NCI-H1105 (cell line): ENCODE measurements around the gene TLE1.
A peak's percentile ranks its signal among the peaks of the same experiment; 100 is the strongest.

ENCODE experiments used
- DNase-seq: peaks from one replicate; lab custom pipeline; 2025; lab: John Stamatoyannopoulos, UW

TLE1 gene

DNA sequence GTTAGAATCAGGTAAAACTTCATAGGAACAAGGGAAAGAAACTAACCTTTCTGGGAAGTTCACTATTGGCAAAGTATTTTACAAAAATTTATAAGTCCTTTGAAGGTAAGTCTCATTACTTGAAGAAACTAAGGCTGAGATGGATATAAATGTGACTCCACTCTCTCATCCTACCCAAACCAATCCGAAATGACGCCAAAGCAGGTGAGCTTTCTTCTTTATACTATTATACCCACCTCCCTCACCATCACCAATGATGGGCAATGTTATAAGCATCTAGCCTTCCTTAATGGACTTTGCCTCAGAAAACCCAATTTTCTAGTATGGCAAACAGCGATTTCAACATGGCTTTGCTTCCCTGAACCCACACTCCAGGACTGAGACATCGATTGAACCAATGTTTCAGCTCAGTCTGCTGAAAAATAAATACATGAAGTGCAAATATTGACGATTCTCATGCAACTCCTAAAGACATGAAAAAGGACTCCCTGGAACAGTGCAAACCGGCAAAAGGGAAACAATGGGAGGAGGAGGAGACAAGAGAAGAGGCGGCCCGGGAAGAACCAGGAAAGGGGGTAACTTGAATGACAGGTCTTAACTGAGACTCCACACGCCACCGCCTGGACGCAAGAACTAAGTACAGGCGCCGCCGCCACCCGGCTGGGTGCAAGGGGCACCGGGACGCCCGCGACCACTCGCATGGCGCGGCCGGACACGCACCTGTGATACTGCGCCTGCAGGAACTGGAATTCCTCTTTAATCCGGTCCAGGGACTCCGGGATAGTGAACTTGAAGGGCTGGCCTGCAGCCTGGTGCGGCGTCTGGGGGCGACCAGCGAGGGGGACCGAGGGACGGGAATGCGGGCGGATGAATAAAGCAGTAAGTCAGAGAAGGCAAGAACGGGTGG lies 2.5 kb downstream of the TLE1 start:
- DNase-seq = peak; percentile 45

DNA sequence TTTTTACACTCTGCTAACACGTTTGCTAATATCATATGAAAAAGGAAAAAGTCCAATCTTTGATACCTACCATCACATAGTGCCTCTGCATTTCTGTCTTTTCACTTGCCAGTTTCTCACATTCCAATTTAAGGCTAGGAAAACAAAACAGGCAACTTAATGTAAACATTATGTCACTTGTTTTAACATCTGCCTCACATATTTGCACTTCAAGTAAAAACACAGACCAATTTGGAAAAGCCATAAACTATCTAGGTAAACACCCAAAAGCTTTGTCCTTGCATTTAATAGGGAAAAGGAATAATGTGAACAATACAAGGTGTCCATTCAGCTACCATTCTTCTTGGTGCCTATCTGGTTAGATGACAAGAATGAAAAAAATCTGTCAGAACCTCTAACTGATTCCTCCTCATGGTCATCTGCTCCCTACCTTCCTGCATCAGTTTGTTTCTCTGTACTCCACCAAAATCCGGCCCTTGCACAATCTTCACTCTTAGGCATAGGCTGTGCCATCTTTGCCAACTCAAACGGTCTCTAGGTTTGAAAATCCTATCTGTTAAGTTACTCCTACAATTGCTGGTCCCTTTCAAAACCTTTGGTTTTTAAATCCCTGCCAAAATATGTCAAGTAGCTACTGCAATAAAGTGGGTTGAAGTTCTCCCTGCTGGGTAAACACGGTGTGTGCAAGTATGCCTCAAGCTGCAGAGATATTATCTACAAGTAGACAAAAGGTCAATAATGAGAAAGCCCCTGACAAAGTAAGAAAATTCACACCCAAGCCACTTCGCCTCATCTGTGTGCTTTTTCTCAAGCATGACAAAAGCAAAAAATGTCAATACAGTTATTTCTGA lies 3.4 kb downstream of the TLE1 start:
- no peak for DNase-seq

- DNase-seq = no peak
Measured at GRCh38 chr9:81684635-81685034, 4.7 kb downstream of the TLE1 start.

GRCh38 chr9:81683704-81684103 lies 5.6 kb downstream of the TLE1 start:
- DNase-seq = no peak

DNA sequence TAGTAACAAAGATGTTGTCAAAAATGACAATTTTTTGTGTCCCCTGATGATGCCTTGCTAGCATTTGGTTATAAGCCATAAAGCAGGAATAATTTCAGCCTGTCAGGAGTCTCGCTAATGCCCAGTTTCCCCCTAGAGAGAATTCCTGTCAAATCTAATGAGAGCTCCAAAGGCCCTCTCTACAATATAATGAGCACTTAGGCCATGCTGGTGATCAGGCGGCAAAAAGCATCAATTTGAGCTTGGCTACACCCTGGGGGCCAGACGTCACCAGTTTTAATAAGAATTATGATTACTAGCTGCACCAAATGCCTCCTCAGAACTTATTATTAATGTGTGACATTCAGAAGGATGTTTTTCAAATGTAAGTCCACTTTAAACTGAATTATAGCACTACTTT lies 6.1 kb downstream of the TLE1 start:
- DNase-seq = no peak

DNA sequence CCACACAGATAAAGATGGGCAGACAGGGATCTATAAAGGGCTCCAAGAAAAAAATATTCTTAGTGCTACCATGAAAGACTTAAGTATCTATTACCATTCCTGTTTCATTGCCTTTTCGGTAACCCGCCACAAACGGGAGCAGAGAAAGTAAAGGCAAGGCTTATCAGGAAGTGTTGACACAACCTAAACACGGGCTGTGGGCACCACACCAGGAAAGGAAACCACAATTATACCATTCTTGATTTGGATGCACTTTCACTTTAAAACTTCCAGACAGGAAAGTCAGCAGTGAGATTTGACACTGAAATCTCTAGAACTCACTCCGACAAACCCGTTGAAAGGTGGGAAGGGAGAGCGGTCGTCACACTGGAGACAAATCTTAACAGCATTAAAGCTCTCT lies 6.5 kb downstream of the TLE1 start:
- no peak for DNase-seq

GRCh38 chr9:81682177-81682576 lies 7.2 kb downstream of the TLE1 start:
- DNase-seq = no peak

DNA sequence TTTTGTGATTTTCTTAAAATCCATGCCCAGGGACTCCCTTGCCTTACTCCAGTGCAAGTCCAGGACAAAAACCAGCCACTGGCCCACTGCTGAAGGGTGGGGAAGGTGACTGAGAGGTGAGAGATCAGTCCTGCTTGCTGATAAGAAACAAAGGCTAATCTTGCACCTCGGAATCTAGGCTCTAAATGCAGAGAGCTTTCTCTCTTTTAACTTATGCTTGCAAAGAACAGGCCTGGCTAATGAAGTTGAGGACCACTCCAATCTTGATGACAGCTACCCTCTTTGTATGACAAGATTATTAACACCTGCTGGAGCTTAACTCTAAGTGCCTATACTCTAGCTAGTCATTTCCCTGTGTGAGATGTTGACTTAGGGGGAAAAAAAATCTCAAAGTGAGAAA lies 8.8 kb downstream of the TLE1 start:
- no peak for DNase-seq

DNA sequence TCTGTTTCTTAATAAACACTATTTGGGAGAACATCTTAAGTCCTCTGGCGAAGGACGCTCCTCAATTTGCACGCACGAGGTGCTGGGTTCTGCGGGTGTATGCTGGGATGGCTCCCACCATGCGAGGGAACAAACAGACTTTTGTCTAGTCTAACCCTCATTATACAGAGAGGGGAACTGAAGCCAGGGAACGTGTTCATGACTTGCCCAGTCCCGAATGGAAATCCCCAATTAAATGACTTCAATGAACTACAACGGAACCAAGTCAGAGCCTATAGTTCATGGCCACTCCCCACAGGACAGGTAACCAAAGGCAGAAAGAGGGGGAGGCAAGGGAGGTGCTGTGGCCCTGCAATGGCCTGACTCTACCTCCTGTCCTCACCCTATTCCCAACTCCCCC lies 9.3 kb downstream of the TLE1 start:
- DNase-seq = no peak

GRCh38 chr9:81678088-81678487 lies 11.3 kb downstream of the TLE1 start:
- no peak for DNase-seq

DNA sequence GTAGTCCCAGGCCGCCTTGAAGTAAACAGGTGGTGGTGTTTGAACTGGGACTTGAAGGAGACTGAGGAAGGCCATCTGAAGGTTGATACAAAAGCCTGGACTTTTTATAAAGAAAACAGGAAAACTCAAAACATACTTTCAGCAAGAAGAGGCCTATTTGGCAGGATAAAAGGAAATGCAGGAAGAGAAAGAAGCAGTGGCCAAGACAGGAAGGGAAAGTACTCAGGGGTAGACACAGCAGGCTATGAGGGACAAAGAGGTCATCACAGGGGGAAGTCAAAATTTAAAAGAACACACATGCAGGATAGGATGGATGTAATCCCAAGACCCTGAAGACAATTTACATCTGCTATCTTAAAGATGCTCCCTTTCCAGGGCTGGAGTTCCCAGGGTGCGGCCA lies 13.0 kb downstream of the TLE1 start:
- no peak for DNase-seq

- no peak for DNase-seq
Measured at GRCh38 chr9:81673310-81673709, 16.0 kb downstream of the TLE1 start.

GRCh38 chr9:81671880-81672280 lies 17.5 kb downstream of the TLE1 start:
- DNase-seq = peak; percentile 24

DNA sequence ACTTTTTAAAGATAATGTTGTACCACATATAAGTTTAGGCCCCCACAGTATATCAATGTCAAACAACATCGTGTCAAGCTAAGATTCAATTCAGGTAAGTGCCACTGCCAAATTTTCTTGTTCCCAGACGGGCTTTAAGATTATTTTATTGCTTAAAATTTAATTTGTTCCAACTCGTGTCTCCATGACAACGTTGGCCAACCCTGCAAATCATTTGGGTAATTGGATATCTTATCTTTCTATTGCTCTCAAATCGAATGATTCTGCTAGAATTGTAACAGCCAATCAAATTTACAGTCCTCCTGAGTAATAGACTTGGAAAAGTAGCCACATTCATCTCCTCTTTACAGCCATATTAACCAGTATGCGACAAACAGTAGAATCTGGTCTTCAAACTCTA lies 19.5 kb downstream of the TLE1 start:
- DNase-seq = no peak

GRCh38 chr9:81669041-81669651 lies 20.2 kb downstream of the TLE1 start:
- no peak for DNase-seq

DNA sequence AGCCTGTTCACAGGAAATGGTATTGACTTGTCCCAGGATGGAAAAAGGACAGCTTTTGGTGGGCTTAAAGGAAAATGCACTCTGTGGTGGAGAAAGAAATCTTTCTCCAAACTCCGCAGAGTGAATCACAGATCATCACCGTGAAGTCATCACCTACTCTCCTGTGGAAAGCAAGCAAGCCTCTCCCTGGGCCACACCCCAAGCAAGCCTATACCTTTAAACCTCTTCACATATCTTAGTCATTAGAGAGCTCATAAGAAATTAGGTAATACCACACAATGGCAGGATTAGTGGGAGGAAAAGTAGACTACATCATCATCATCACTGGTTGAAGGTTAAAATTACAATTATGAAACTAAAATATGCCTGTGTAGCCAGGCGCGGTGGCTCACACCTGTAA lies 23.2 kb downstream of the TLE1 start:
- DNase-seq = no peak

GRCh38 chr9:81665322-81665871 lies 23.9 kb downstream of the TLE1 start:
- DNase-seq = peak; percentile 66

DNA sequence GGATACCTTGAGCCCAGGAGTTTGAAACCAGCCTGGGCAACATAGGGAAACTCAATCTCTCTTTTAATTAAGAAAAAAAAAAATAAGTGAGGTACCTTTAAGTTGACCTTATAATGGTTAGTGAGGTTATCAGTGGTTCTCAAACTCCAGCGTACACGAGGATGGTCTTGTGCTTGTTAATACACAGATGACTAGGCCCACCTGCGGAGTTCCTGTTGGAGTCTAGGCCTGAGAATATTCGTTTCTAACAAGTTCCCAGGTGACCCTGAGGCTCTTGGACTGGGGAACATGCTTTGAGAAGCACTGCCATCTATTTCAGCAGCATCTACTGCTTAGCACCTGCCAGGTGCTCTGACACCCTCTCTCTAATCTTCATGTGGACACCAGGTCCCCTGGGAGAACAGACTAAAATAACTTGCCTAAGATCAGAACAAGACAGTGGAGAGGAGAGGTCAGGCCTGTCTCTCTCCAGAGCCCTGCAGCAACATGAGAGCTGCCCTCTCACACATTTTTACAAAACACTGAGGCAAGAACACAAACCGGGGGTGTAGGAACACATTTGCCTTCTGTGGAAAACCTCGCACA lies 24.6 kb downstream of the TLE1 start:
- no peak for DNase-seq

- DNase-seq = peak; percentile 70
Measured at GRCh38 chr9:81661339-81661738, 28.0 kb downstream of the TLE1 start.

- no peak for DNase-seq
Measured at GRCh38 chr9:81656871-81657337, 32.4 kb downstream of the TLE1 start.

DNA sequence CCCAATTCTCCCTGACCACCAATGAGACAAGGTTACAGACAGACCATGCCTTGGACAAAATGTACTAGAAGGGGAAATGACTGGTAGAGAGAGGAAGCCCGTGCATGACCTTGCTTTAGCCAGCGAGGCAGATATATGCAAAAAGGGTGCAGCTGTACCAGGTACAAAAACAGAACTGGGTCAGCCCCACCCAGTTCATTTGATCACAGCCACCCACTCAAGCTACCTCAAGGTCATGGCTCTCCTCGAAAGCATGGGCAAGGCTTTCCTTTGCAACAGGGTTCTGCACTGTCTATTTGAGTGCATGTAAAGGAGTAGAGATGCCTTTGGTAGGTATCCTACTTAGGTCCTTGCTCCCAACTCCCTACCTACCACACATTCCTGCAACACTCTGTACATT lies 33.3 kb downstream of the TLE1 start:
- no peak for DNase-seq

GRCh38 chr9:81653240-81653639 lies 36.1 kb downstream of the TLE1 start:
- DNase-seq = no peak
